Activated T-helper 2 cell treated with anti-CD3 and anti-CD28 coated beads, Interferon-gamma antibody, Interleukin-2, Interleukin-4, amounts not matched to agents 10 μg/mL and 5 μg/mL and 100 μg/mL, durations not matched to agents 14 hours and 24 hours and 36 hours (primary cell): Measurements from ENCODE around the gene SCT. TPM values are rescaled to one million over a fixed set of nuclear protein-coding genes. Genes with fewer than 3 reads are reported as not detected.

ENCODE experiments used
- DNase-seq: peaks from one replicate; pipeline ENCODE4 v3.0.0; 2021; ENCODE audit warnings: low spot score
- H3K27ac Mint-ChIP-seq: one replicate; pipeline ENCODE4 v1.8.0; 2021; ENCODE audit warnings: mixed read lengths
- H3K27me3 Mint-ChIP-seq: one replicate; pipeline ENCODE4 v1.8.0; 2021; ENCODE audit warnings: low read depth, mixed read lengths
- H3K36me3 Mint-ChIP-seq: one replicate; pipeline ENCODE4 v1.8.0; 2021; ENCODE audit warnings: low read depth, mixed read lengths
- H3K4me1 Mint-ChIP-seq: one replicate; pipeline ENCODE4 v1.8.0; 2021; ENCODE audit warnings: low read depth, mixed read lengths
- H3K4me3 Mint-ChIP-seq: one replicate; pipeline ENCODE4 v1.8.0; 2021; ENCODE audit warnings: low read depth, mild to moderate bottlenecking, moderate library complexity, mixed read lengths
- H3K9me3 Mint-ChIP-seq: one replicate; pipeline ENCODE4 v1.8.0; 2021; ENCODE audit warnings: mixed read lengths
- intact Hi-C: fragments of 100-400 bp; cut with micrococcal nuclease; formaldehyde crosslinking; loops from one replicate; pipeline ENCODE4 v1.15.1; 2023
- total RNA-seq: library from RNA; stranded (reverse); gene quantifications from 2 replicates; pipeline ENCODE4 v1.2.3, GENCODE V29; 2022

SCT gene
- total RNA-seq, 1 donor from 2014 or later, result not detected

DNA sequence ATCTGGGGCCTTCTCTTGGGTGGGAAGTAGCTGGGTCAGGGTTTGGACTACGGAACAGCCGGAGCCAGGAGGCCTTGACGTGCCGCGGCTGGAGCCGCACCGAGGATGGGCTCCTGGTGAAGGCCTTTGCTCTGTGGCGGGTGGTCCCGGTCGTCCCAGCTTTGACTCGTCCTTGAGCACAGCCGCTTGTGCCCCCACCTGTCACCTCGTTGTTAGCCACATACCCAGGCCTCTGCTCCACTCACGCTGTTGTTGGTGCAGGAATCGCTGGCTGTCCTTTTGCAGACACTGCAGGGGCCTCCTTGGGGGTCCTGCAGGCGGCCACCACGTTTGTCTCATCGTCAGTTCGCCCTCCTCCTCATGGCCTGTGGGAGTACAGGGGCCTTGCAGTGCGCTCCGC is 33.6 kb downstream of the SCT start:
- H3K27ac Mint-ChIP-seq, result no peak overlapping the region
- DNase-seq, result no peak
- peaks cover 73% of the 10 kb centered on the region for H3K36me3 Mint-ChIP-seq
- no peaks in the 10 kb centered on the region for H3K27me3 Mint-ChIP-seq
- no peak overlapping the region for H3K4me3 Mint-ChIP-seq
- intact Hi-C loops, result no loop called here
- no peaks in the 10 kb centered on the region for H3K4me1 Mint-ChIP-seq
- no peaks in the 10 kb centered on the region for H3K9me3 Mint-ChIP-seq

DNA sequence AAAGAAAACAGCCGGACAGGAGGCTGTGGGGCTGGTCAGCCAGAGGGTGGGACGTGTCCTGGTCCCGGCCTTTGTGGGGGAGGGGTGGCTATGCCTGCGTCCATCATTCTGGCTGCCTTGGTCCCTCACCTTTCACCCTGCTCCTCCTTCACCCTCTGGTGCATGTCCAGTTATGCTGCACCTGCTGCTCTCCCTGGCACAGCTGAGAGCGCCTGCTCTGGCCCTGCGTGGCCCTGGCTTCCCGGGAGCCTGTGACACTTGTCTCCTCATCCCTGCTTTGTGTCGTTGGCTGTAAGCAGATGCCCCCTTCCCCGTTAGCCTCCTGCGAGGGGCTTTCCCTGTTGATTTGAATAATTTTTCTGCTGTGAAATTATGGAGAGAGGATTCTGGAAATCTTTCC is 34.1 kb downstream of the SCT start:
- Mint-ChIP-seq H3K4me1 (peaks cover 4% of the 10 kb centered on the region), H3K4me3 (no peak overlapping the region), H3K27ac (no peak overlapping the region), H3K9me3 (no peaks in the 10 kb centered on the region), H3K27me3 (no peaks in the 10 kb centered on the region), H3K36me3 (peaks cover 73% of the 10 kb centered on the region)
- DNase-seq, result no peak
- intact Hi-C loops, result no loop called here

DNA sequence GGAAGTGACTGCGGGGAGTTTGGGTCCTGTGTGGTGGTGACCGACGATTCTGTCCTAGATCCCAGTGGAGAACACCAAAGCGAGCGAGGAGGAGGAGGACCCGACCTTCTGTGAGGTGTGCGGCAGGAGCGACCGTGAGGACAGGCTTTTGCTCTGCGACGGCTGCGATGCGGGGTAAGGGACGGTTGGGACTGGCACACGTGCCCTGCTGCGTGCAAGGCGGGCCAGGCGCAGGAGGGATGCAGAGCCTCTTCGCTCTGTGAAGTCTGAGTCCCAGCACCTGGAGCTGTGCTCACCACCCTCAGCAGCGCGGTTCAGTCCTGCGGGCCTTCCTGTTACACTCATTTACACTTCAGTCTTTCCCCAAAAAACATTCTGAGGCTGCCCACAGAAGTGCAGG is 34.5 kb downstream of the SCT start:
- Mint-ChIP-seq H3K27me3 (no peaks in the 10 kb centered on the region), H3K4me3 (no peak overlapping the region), H3K27ac (no peak overlapping the region), H3K9me3 (no peaks in the 10 kb centered on the region), H3K4me1 (peaks cover 7% of the 10 kb centered on the region), H3K36me3 (peaks cover 78% of the 10 kb centered on the region)
- intact Hi-C loops, result no loop called here
- no peak for DNase-seq

DNA sequence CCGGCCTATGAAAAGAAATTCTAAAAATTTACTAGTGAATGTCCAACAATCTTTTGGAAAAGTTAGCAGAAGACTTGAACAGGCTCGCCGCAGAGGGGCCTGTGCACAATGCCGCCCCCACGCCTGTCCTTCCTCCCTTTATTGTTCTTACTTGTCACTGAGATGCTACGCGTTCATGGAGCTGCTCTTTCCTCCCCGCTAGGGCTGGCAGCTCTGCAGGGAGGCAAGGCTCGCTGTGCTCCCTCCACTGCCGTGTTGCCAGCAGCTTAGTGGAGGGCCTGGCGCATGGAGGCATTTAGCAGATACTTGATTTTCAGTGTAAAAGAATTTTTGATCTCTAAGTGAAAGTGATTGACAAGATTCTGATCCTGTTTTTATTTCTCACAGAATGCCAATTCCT is 36.0 kb downstream of the SCT start:
- no peak overlapping the region for H3K27ac Mint-ChIP-seq
- intact Hi-C loops, result no loop called here
- H3K4me1 Mint-ChIP-seq, result peaks cover 16% of the 10 kb centered on the region
- no peaks in the 10 kb centered on the region for H3K9me3 Mint-ChIP-seq
- no peaks in the 10 kb centered on the region for H3K27me3 Mint-ChIP-seq
- H3K36me3 Mint-ChIP-seq, result peaks cover 71% of the 10 kb centered on the region
- DNase-seq, result no peak
- no peak overlapping the region for H3K4me3 Mint-ChIP-seq

DNA sequence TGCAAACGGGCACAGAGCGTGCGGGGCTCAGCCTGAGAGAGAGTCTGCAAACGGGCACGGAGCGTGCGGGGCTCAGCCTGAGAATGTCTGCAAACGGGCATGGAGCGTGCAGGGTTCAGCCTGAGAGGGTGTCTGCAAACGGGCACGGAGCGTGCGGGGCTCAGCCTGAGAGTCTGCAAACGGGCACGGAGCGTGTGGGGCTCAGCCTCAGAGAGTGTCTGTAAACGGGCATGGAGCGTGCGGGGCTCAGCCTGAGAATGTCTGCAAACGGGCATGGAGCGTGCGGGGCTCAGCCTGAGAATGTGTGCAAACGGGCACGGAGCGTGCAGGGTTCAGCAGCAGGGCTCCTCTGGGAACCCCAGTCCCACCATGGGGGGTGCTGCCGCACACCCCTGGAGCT is 37.2 kb downstream of the SCT start:
- DNase-seq, result no peak
- H3K4me3 Mint-ChIP-seq, result no peak overlapping the region
- peaks cover 16% of the 10 kb centered on the region for H3K4me1 Mint-ChIP-seq
- no peaks in the 10 kb centered on the region for H3K27me3 Mint-ChIP-seq
- intact Hi-C loops, result no loop called here
- H3K36me3 Mint-ChIP-seq, result peaks cover 64% of the 10 kb centered on the region
- H3K9me3 Mint-ChIP-seq, result no peaks in the 10 kb centered on the region
- H3K27ac Mint-ChIP-seq, result no peak overlapping the region

DNA sequence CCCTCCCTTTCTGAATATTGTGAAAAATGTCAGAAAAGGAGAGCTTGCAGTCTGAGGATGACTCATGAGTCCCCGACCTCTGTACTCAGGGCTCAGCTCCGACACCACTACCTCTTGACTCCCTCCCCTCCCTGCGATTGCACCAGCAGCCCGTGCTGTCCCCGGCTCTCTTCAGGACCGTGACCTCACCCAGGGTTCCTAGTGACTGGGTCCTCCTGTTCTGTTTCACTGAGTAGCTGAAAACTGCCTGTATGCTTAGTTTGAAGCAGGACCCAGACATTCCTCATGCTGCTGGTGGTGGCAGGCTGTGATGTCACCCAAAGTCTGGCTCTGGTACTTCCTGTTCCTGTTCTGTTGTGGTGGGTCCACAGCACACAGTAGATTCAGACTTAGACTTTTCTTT is 39.0 kb downstream of the SCT start:
- peaks cover 16% of the 10 kb centered on the region for H3K4me1 Mint-ChIP-seq
- peak; percentile 60 for DNase-seq
- intact Hi-C loops, result no loop called here
- H3K27me3 Mint-ChIP-seq, result no peaks in the 10 kb centered on the region
- H3K36me3 Mint-ChIP-seq, result peaks cover 56% of the 10 kb centered on the region
- no peaks in the 10 kb centered on the region for H3K9me3 Mint-ChIP-seq
- peak overlapping the region; percentile 93 for H3K27ac Mint-ChIP-seq
- peak overlapping the region; percentile 60 for H3K4me3 Mint-ChIP-seq

DNA sequence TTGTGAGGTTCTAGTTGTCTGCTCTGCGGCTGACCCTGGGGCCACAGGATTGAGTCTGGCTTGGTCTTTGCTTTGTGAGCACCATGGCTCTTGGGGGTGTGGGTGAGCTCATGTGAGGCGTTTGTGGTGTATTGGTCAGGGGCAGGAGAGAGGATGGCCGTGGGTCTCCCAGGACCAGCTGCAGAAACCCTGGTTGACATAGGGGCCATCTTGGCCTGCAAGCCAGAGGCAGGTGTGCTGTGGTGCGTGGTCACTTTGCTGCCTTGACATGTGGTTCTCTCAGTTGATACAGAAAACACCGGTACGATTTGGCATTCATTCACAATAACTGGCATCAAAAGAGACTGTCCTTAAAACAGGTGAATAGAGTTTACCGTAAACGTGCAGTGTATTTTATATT is 39.4 kb downstream of the SCT start:
- intact Hi-C loops, result no loop called here
- Mint-ChIP-seq H3K4me3 (peak overlapping the region; percentile 21), H3K9me3 (no peaks in the 10 kb centered on the region), H3K4me1 (peaks cover 16% of the 10 kb centered on the region), H3K36me3 (peaks cover 53% of the 10 kb centered on the region), H3K27me3 (no peaks in the 10 kb centered on the region), H3K27ac (peak overlapping the region; percentile 93)
- no peak for DNase-seq

DNA sequence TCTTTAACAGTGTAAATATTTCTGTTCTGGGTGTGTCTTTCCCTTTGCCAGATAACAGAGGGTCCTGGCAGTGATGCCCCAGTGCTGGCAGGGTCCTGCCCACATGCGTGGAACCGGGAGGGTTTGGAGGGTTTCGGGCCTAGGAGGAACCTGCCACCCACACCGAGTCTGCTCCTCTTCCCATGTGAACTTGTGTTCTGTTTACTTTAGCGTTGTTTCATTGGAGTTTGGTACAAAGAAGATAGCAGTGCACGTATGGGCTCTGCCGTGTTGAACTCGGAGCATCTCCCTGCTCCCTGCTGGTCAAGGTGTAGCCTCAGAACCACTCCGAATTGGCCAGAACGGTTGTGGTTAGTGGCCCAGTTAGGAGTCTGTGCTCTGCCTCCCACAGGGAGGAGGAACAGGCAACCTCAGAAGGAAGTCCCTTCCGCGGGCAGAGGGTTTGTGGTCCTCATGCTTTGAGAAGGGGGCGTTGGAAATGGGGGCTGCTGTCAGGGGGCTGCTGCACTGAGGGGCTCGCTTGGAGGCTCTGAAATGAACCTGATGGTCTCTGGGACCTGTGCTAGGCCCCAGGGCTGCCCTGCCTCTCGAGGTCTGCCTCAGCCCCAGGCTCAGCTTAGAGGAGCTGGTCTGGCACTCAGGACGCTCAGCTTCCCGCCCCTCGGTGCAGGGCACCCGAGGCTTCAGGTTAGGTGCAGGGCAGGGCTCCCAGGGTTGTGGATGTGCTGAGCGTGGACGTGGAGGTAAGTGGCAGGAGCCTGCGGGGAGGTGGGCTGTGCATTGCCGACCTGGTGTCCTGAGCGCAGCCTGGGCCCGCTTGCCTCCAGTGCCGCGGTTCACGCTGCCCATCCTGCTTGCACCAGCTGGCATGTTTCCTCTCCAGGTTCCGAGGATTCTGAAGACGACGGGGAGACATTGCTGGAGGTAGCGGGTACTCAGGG is 40.3 kb downstream of the SCT start:
- peaks cover 54% of the 10 kb centered on the region for H3K36me3 Mint-ChIP-seq
- peaks cover 16% of the 10 kb centered on the region for H3K4me1 Mint-ChIP-seq
- intact Hi-C loops, result no loop called here

DNA sequence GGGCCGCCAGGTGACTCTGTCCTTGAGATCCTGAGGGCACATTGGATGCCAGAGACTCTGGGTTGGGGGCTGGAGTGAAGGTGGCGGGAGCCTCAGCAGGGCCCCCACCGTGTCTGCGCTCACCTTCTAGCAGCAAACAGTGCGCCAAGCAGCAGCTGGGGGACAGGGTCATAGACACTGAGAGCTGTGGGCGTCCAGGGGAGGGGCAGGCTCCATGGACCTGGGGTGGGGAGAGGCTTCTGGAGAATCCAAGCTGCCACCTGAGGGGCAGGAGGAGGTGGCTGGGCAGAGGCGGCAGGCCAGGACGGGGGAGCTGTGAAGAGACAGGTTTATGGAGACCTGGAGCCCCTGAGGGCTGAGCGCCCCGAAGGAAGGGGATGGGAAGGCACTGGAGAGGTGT is 42.7 kb downstream of the SCT start:
- Mint-ChIP-seq H3K27me3 (no peaks in the 10 kb centered on the region), H3K36me3 (peaks cover 42% of the 10 kb centered on the region), H3K4me1 (peaks cover 24% of the 10 kb centered on the region), H3K4me3 (no peak overlapping the region), H3K27ac (no peak overlapping the region), H3K9me3 (no peaks in the 10 kb centered on the region)
- intact Hi-C loops, result no loop called here
- no peak for DNase-seq

More for the DNA sequence above, 40.3 kb downstream of the SCT start:
- no peak overlapping the region for H3K4me3 Mint-ChIP-seq
- DNase-seq, result no peak
- no peaks in the 10 kb centered on the region for H3K27me3 Mint-ChIP-seq
- peak overlapping the region; percentile 93 for H3K27ac Mint-ChIP-seq
- H3K9me3 Mint-ChIP-seq, result no peaks in the 10 kb centered on the region

DNA sequence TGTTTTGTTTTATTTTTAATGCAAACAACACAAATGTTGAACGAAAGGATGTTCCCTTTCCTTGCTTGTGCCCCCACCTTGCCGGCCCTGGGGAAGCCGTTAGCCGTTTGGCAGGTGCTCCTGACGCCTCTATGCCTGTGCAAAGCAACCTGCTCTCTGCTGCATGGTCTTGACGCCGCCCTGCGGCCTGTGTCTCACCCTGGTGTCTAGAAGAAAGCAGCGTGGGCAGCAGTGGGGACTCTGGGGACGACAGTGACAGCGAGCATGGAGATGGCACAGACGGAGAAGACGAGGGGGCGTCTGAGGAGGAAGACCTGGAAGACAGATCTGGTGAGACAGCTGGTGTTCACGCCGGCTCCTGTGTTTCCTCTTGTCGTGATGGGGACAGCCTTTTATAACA is 45.2 kb downstream of the SCT start:
- Mint-ChIP-seq H3K27me3 (no peaks in the 10 kb centered on the region), H3K9me3 (no peaks in the 10 kb centered on the region), H3K4me1 (peaks cover 23% of the 10 kb centered on the region), H3K36me3 (peaks cover 30% of the 10 kb centered on the region), H3K4me3 (no peak overlapping the region), H3K27ac (no peak overlapping the region)
- DNase-seq, result no peak
- intact Hi-C loops, result no loop called here

DNA sequence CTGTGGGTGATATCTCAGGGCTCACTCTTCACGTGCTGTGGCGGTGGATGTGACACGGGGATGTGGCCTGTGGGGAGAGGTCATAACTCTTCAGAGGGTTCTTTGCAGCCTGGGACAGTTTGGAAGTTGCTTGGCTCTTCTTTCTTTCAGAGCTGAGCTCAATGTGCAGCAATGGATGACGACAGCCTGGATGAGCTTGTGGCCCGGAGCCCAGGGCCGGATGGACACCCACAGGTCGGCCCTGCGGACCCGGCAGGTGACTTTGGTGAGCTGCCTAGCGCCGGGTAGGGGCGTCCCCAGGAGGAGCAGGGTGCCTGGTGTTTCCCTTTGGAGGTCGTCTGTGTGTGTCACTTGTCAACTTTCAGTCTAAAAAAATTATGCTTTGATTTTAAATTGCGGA is 45.6 kb downstream of the SCT start:
- intact Hi-C loops, result no loop called here
- DNase-seq, result no peak
- Mint-ChIP-seq H3K4me3 (peak overlapping the region; percentile 3), H3K36me3 (peaks cover 30% of the 10 kb centered on the region), H3K27me3 (no peaks in the 10 kb centered on the region), H3K27ac (no peak overlapping the region), H3K9me3 (no peaks in the 10 kb centered on the region), H3K4me1 (peaks cover 21% of the 10 kb centered on the region)

DNA sequence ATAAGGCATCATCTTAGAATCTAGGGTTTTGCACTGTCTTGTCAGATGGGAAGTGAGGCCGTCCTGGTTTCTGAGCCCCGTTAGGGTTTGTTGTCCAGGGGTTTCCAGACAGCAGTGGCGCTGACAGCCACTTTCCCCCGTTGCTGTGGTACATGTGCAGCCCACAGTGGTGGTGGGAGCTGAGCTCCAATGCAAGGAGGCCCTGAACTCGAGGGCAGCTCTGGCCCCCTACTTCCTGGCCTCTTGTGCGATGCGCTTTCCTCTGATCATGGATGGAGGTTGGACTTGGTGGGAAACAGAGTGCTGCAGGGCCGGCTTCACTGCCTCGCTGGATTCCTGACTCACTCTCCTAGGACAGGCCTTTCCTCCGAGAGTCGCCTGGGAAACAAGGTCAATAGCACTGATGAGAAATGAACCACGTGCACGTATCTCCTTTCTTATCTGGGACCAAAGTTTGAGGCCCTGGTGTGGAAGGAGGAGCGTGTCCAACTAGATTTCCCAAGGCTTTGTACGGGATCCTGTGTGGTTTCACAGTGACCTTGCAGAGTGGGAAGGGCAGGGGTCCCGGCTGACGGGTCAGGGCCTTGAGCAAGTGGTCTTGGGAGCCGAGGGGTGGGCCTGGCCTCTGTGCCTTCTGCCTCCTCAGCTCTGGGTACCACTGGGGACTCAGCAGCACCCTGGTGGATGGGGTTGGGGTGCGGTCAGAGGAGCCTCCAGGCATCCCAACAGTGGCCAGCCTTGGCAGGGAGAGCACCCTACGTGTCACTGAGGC is 47.0 kb downstream of the SCT start:
- intact Hi-C loops, result loop anchor here (5.0 kb wide), 1 partner anchor 32 kb away; no protein-coding TSS in a partner anchor
- peaks cover 25% of the 10 kb centered on the region for H3K36me3 Mint-ChIP-seq
- DNase-seq, result no peak
- no peak overlapping the region for H3K27ac Mint-ChIP-seq
- H3K4me3 Mint-ChIP-seq, result no peak overlapping the region
- no peaks in the 10 kb centered on the region for H3K9me3 Mint-ChIP-seq
- H3K27me3 Mint-ChIP-seq, result peaks cover 2% of the 10 kb centered on the region
- H3K4me1 Mint-ChIP-seq, result peaks cover 20% of the 10 kb centered on the region
